OCI-LY3 (cell line): Measurements from ENCODE around the gene IFITM1.

Source experiments
- H2AFZ ChIP-seq: fragments of 200-600, 300-600 bp; shearing (Covaris generic); 2 replicates; pipeline ENCODE4 v1.6.0; 2014; ENCODE audit warnings: antibody characterized with exemption, low read depth, low read length
- H3K27ac ChIP-seq: fragments of 200-600, 300-600 bp; sonication (generic); 2 replicates; pipeline ENCODE4 v1.5.1; 2014; ENCODE audit warnings: mild to moderate bottlenecking, low read length, moderate library complexity, mixed read lengths
- H3K27me3 ChIP-seq: fragments of 200-600, 300-600 bp; sonication (generic); 2 replicates; pipeline ENCODE4 v1.6.1; 2014; ENCODE audit warnings: low read depth, low read length, mixed read lengths
- H3K36me3 ChIP-seq: fragments of 200-600, 300-600 bp; sonication (generic); replicated peaks from 2 replicates; pipeline ENCODE3; 2014; ENCODE audit warnings: low read depth, low read length, mixed read lengths
- H3K4me1 ChIP-seq: fragments of 300-600, 200-600 bp; sonication (generic); 2 replicates; pipeline ENCODE4 v1.6.1; 2014; ENCODE audit warnings: low read length, mixed read lengths
- H3K4me2 ChIP-seq: fragments of 200-600, 300-600 bp; sonication (generic); 2 replicates; pipeline ENCODE4 v1.6.1; 2014; ENCODE audit warnings: low read length, mixed read lengths
- H3K4me3 ChIP-seq: fragments of 300-600, 200-600 bp; sonication (generic); 2 replicates; pipeline ENCODE4 v1.5.1; 2014; ENCODE audit warnings: antibody characterized with exemption, mild to moderate bottlenecking, low read length, moderate library complexity
- H3K79me2 ChIP-seq: fragments of 300-600, 200-600 bp; shearing (Covaris generic); 2 replicates; pipeline ENCODE4 v1.6.1; 2014; ENCODE audit warnings: mild to moderate bottlenecking, low read length, mixed read lengths
- H3K9ac ChIP-seq: fragments of 300-600, 200-600 bp; shearing (Covaris generic); 2 replicates; pipeline ENCODE4 v1.6.0; 2014; ENCODE audit warnings: mild to moderate bottlenecking, low read length, moderate library complexity
- H3K9me3 ChIP-seq: fragments of 200-600, 300-600 bp; shearing (Covaris generic); 2 replicates; pipeline ENCODE4 v1.6.1; 2014; ENCODE audit warnings: low read length, mixed read lengths; ENCODE audit not compliant: insufficient read depth
- H4K20me1 ChIP-seq: fragments of 200-600, 300-600 bp; sonication (generic); 2 replicates; pipeline ENCODE4 v1.6.1; 2016; ENCODE audit warnings: low read length, mixed read lengths; ENCODE audit not compliant: insufficient read depth
- CTCF ChIP-seq: fragments of 200-600, 300-600 bp; sonication (generic); IDR thresholded peaks from 2 replicates; pipeline ENCODE4 v1.5.1; 2014; ENCODE audit warnings: antibody characterized with exemption, low read length, low read depth
- EZH2phosphoT487 ChIP-seq: fragments of 200-600 bp; shearing (Covaris generic); IDR thresholded peaks from 2 replicates; pipeline ENCODE4 v1.6.1; 2018; ENCODE audit warnings: antibody characterized with exemption, mixed run types, low read depth

IFITM1 gene

GRCh38 chr11:293271-293851 lies 20.5 kb upstream of the IFITM1 start:
- Histone ChIP-seq H2AFZ (no peak overlapping the region), H3K9me3 (no peaks in the 10 kb centered on the region), H3K9ac (no peak overlapping the region), H4K20me1 (no peaks in the 10 kb centered on the region), H3K36me3 (peaks cover 10% of the 10 kb centered on the region), H3K27ac (no peak overlapping the region), H3K4me2 (no peak overlapping the region), H3K79me2 (no peaks in the 10 kb centered on the region; the same call in 1 of the 2 replicates), H3K4me1 (peaks cover 6% of the 10 kb centered on the region; the same call in 1 of the 2 replicates), H3K27me3 (no peaks in the 10 kb centered on the region; the same call in 1 of the 2 replicates), H3K4me3 (no peak overlapping the region)
- TF ChIP-seq CTCF (no peak), EZH2phosphoT487 (no peak)

- no peak overlapping the region for H3K9ac ChIP-seq
- H4K20me1 ChIP-seq, result no peaks in the 10 kb centered on the region
- no peaks in the 10 kb centered on the region; the same call in 1 of the 2 replicates for H3K79me2 ChIP-seq
- H3K27ac ChIP-seq, result no peak overlapping the region
- H3K4me2 ChIP-seq, result no peak overlapping the region
- no peaks in the 10 kb centered on the region for H3K9me3 ChIP-seq
- peaks cover 10% of the 10 kb centered on the region for H3K36me3 ChIP-seq
- TF ChIP-seq CTCF (no peak), EZH2phosphoT487 (no peak)
- peaks cover 6% of the 10 kb centered on the region; the same call in 1 of the 2 replicates for H3K4me1 ChIP-seq
- H3K4me3 ChIP-seq, result no peak overlapping the region
- no peak overlapping the region for H2AFZ ChIP-seq
- H3K27me3 ChIP-seq, result no peaks in the 10 kb centered on the region
Observed at GRCh38 chr11:293852-294661, 19.8 kb upstream of the IFITM1 start.

- Histone ChIP-seq H3K36me3 (peaks cover 10% of the 10 kb centered on the region), H3K79me2 (no peaks in the 10 kb centered on the region), H3K27me3 (no peaks in the 10 kb centered on the region), H3K9me3 (no peaks in the 10 kb centered on the region), H3K4me2 (no peak overlapping the region), H3K9ac (no peak overlapping the region), H3K4me3 (no peak overlapping the region), H3K27ac (no peak overlapping the region), H3K4me1 (peaks cover 1% of the 10 kb centered on the region; the same call in 1 of the 2 replicates), H4K20me1 (no peaks in the 10 kb centered on the region), H2AFZ (no peak overlapping the region)
- TF ChIP-seq EZH2phosphoT487, result no peak
- TF ChIP-seq CTCF, result no peak
Observed at GRCh38 chr11:294780-295179, 19.1 kb upstream of the IFITM1 start.
